ENCODE measurements around the gene PRKAG2.

GRCh38 chr7:151829707-151830106 is 47.2 kb downstream of the PRKAG2 start:
- TF ChIP-seq CTCF (IDR thresholded peaks at IDR 0.05; ENCODE audit: low read length) (no peak), EZH2 (IDR thresholded peaks at IDR 0.05; ENCODE audit: borderline replicate concordance, low read length) (no peak)

Measured in OCI-LY1 (cell line).